SK-N-SH treated with all-trans-retinoic acid at 6 μM for 48 hours (cell line): ENCODE data around the gene GNA15.

ENCODE experiments used
- CSDC2 ChIP-seq: fragments of 250-450 bp; sonication (Bioruptor Pico); IDR thresholded peaks from 2 replicates; pipeline ENCODE4 v1.5.0; 2020; ENCODE audit warnings: mild to moderate bottlenecking, moderate library complexity
- CSRNP3 ChIP-seq: fragments of 250-450 bp; sonication (Bioruptor Pico); IDR thresholded peaks from 2 replicates; pipeline ENCODE4 v1.5.1; 2021; ENCODE audit warnings: mild to moderate bottlenecking, moderate library complexity
- OSR1 ChIP-seq: fragments of 250-450 bp; sonication (Bioruptor Pico); IDR thresholded peaks from 2 replicates; pipeline ENCODE4 v1.8.0; 2022; ENCODE audit warnings: moderate library complexity, mild to moderate bottlenecking, inconsistent platforms
- PATZ1 ChIP-seq: fragments of 250-450 bp; sonication (Bioruptor Pico); IDR thresholded peaks from 2 replicates; pipeline ENCODE4 v1.8.0; 2020; ENCODE audit warnings: mild to moderate bottlenecking, moderate library complexity, borderline replicate concordance
- RARB ChIP-seq: fragments of 250-450 bp; sonication (Bioruptor Pico); IDR thresholded peaks from 2 replicates; pipeline ENCODE4 v1.8.0; 2021; ENCODE audit warnings: mild to moderate bottlenecking, moderate library complexity
- TOX ChIP-seq: fragments of 250-450 bp; sonication (Bioruptor Pico); IDR thresholded peaks from 2 replicates; pipeline ENCODE4 v1.8.0; 2021; ENCODE audit warnings: mild to moderate bottlenecking, moderate library complexity, borderline replicate concordance
- ZFP3 ChIP-seq: fragments of 250-450 bp; sonication (Bioruptor Pico); IDR thresholded peaks from 2 replicates; pipeline ENCODE4 v1.5.0; 2020; ENCODE audit warnings: mild to moderate bottlenecking, moderate library complexity
- ZFP30 ChIP-seq: fragments of 450-650 bp; formaldehyde crosslinking; IDR thresholded peaks from 2 replicates; pipeline ENCODE4 v1.5.0; 2022; ENCODE audit warnings: mild to moderate bottlenecking, moderate library complexity
- ZNF8 ChIP-seq: fragments of 450-650 bp; formaldehyde crosslinking; IDR thresholded peaks from 2 replicates; pipeline ENCODE4 v1.5.0; 2020; ENCODE audit warnings: mild to moderate bottlenecking, moderate library complexity

GRCh38 chr19:3192228-3192635 is 56.4 kb downstream of the GNA15 start:
- TF ChIP-seq ZFP30 (no peak), TOX (no peak), PATZ1 (no peak), RARB (CRISPR knock-in tag) (no peak), CSDC2 (CRISPR knock-in tag) (no peak), CSRNP3 (CRISPR knock-in tag) (no peak), ZNF8 (CRISPR knock-in tag) (no peak), ZFP3 (no peak), OSR1 (CRISPR knock-in tag) (no peak)
